HepG2 (cell line): ENCODE data around the gene TM2D3. TPM values are rescaled to one million over a fixed set of nuclear protein-coding genes. Genes with fewer than 3 reads are reported as not detected.
A peak's percentile ranks its signal among the peaks of the same experiment; 100 is the strongest.

Experiments
- ATF6 ChIP-seq: sonication (generic); formaldehyde crosslinking; conservative IDR thresholded peaks from 2 replicates; pipeline ENCODE4 v1.4.0; 2020; ENCODE audit warnings: missing genetic modification reagents
- FOSL2 ChIP-seq: sonication (generic); formaldehyde crosslinking; IDR thresholded peaks from 2 replicates; pipeline ENCODE4 v1.4.0; 2020; ENCODE audit warnings: missing genetic modification reagents
- KDM4B ChIP-seq: sonication (generic); formaldehyde crosslinking; IDR thresholded peaks from 2 replicates; pipeline ENCODE4 v1.4.0; 2020; ENCODE audit warnings: missing genetic modification reagents
- KLF15 ChIP-seq: sonication (generic); formaldehyde crosslinking; IDR thresholded peaks from 2 replicates; pipeline ENCODE4 v1.8.1; 2023; ENCODE audit warnings: borderline replicate concordance, mild to moderate bottlenecking, inconsistent platforms, missing genetic modification reagents, mixed read lengths
- MED8 ChIP-seq: sonication (generic); formaldehyde crosslinking; IDR thresholded peaks from 2 replicates; pipeline ENCODE4 v1.8.1; 2023; ENCODE audit warnings: mild to moderate bottlenecking, missing genetic modification reagents; ENCODE audit not compliant: insufficient replicate concordance
- PCBP1 ChIP-seq: fragments of 200-400 bp; formaldehyde crosslinking; IDR thresholded peaks from 2 replicates; pipeline ENCODE4 v1.6.1; 2017; ENCODE audit warnings: mild to moderate bottlenecking, low read depth, low read length, borderline replicate concordance
- SMARCC2 ChIP-seq: fragments of 450-650 bp; IDR thresholded peaks from 2 replicates; pipeline ENCODE4 v1.6.1; 2017; ENCODE audit warnings: antibody characterized with exemption, mild to moderate bottlenecking
- U2AF2 ChIP-seq: fragments of 200-400 bp; formaldehyde crosslinking; IDR thresholded peaks from 2 replicates; pipeline ENCODE4 v1.6.1; 2017; ENCODE audit warnings: low read depth, mild to moderate bottlenecking, low read length
- ZBTB7B ChIP-seq: sonication (generic); formaldehyde crosslinking; IDR thresholded peaks from 2 replicates; pipeline ENCODE4 v1.4.0; 2020; ENCODE audit warnings: missing genetic modification reagents
- ZFYVE20 ChIP-seq: sonication (generic); formaldehyde crosslinking; IDR thresholded peaks from 2 replicates; pipeline ENCODE4 v1.8.0; 2023; ENCODE audit warnings: low read depth, mild to moderate bottlenecking, moderate library complexity, missing genetic modification reagents, borderline replicate concordance
- ZNF317 ChIP-seq: sonication (generic); formaldehyde crosslinking; IDR thresholded peaks from 2 replicates; pipeline ENCODE4 v1.5.0; 2020; ENCODE audit warnings: mild to moderate bottlenecking, missing genetic modification reagents
- ZNF333 ChIP-seq: sonication (generic); formaldehyde crosslinking; IDR thresholded peaks from 2 replicates; pipeline ENCODE4 v1.4.0; 2020; ENCODE audit warnings: mild to moderate bottlenecking, missing genetic modification reagents, borderline replicate concordance
- ZNF503 ChIP-seq: sonication (generic); formaldehyde crosslinking; IDR thresholded peaks from 2 replicates; pipeline ENCODE4 v1.4.0; 2020; ENCODE audit warnings: missing genetic modification reagents
- ZNF546 ChIP-seq: sonication (generic); formaldehyde crosslinking; conservative IDR thresholded peaks from 2 replicates; pipeline ENCODE4 v1.8.1; 2023; ENCODE audit warnings: mild to moderate bottlenecking, missing genetic modification reagents
- ZNF770 ChIP-seq: sonication (generic); formaldehyde crosslinking; IDR thresholded peaks from 2 replicates; pipeline ENCODE4 v1.5.0; 2020; ENCODE audit warnings: mild to moderate bottlenecking, missing genetic modification reagents
- ZNF83 ChIP-seq: sonication (generic); formaldehyde crosslinking; IDR thresholded peaks from 2 replicates; pipeline ENCODE4 v1.4.0; 2020; ENCODE audit warnings: missing genetic modification reagents, mild to moderate bottlenecking, borderline replicate concordance
- polyA plus RNA-seq, 8 experiments: library from polyadenylated mRNA; depleted of rRNA in 3 of 8; stranded (reverse) in 7 of 8; unstranded in 1 of 8; fragments of >200 nt; fragmentation: Illumina TruSeq in 4 of 8; extraction: Trizol in 4 of 8; gene quantifications; 2 replicates each; pipeline versions ENCODE4 v1.2.1 to v1.2.3, GENCODE V29; 2011 to 2016; ENCODE audit warnings: low read depth in 4 of 8, missing spikeins in 1 of 8, mixed read lengths in 1 of 8; ENCODE audit not compliant: insufficient read depth in 1 of 8
- total RNA-seq, 5 experiments: library from RNA; depleted of rRNA; stranded (reverse); fragments of >200 nt; fragmentation: Illumina TruSeq; extraction: Trizol; gene quantifications; 2 replicates each; pipeline ENCODE4 v1.2.3, GENCODE V29; 2016; ENCODE audit warnings: low read depth in 1 of 5
- TF ChIP-seq, protein P1 (sequence below): sonication (generic); formaldehyde crosslinking; IDR thresholded peaks from 2 replicates; pipeline ENCODE4 v1.8.0; 2022; ENCODE audit warnings: mild to moderate bottlenecking, missing genetic modification reagents, moderate library complexity
- TF ChIP-seq, protein P2 (sequence below): sonication (generic); formaldehyde crosslinking; IDR thresholded peaks from 2 replicates; pipeline ENCODE4 v1.5.1; 2020; ENCODE audit warnings: missing genetic modification reagents, mild to moderate bottlenecking, borderline replicate concordance

Gene TM2D3
- total and polyA plus RNA-seq, 2 of the 13 experiments (the other 11 are each of a cell fraction or from before 2014, with no cell fraction given): 31.1 to 72.7 TPM

DNA sequence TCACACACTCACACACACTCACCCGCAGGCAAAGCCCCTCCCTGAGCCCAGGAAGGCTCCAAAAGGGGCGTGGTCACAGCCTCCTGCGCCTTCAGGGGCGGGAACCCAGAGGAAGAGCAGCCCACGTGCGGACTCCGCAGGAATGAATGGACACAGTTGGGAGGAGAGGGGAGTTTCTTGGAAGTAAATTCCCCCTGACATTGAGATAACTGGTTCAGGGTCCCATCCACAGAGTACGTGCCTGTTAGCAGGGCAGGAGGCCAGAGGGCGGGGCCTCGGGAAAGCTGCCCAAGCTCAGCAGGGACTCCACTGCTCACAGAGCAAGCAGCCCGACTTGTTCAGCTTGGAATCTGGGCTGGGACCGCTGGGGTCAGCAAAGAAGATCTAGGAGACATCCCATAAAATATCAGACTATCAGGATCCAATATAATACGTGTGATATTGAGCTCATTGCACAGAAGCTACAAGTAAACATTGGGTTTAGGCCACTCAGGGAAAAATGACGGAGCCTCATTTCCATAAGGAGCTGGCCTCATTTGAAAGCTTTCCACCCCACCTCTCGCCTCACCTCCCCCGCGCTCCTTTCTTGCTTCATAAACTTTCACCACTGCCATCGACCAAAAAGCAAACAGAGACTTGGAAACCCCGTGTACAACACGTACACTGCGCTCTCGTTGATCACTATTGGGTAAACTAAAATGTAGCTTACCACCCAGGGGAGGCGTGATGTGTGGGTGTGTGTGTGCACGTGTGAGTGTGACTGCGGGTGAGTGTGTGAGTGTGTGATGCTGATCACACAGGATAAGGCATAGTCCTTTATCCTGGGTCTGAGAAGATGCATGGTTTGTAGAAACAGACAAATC is 36.0 kb downstream of the TM2D3 start (continued):
- TF ChIP-seq U2AF2 (no peak), ZNF83 (CRISPR knock-in tag) (no peak), ZNF770 (CRISPR knock-in tag) (no peak), SMARCC2 (no peak), ZBTB7B (CRISPR knock-in tag) (no peak), KDM4B (CRISPR knock-in tag) (no peak), ZNF317 (CRISPR knock-in tag) (peak; percentile 81), ZNF503 (peak; percentile 58; the same call in 1 of the 2 replicates), ZNF546 (CRISPR knock-in tag) (peak; percentile 47; the same call in 1 of the 2 replicates), PCBP1 (no peak), MED8 (CRISPR knock-in tag) (peak; percentile 74), FOSL2 (CRISPR knock-in tag) (peak; percentile 43), ATF6 (CRISPR knock-in tag) (peak; percentile 48; the same call in 1 of the 2 replicates), ZNF333 (0 out of 2 replicates have a peak, but pooled peaks have one; percentile 58), ZFYVE20 (no peak), KLF15 (CRISPR knock-in tag) (no peak)
- TF ChIP-seq, protein P1, sequence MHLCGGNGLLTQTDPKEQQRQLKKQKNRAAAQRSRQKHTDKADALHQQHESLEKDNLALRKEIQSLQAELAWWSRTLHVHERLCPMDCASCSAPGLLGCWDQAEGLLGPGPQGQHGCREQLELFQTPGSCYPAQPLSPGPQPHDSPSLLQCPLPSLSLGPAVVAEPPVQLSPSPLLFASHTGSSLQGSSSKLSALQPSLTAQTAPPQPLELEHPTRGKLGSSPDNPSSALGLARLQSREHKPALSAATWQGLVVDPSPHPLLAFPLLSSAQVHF: peak; percentile 46; the same call in 1 of the 2 replicates
- TF ChIP-seq, protein P2, sequence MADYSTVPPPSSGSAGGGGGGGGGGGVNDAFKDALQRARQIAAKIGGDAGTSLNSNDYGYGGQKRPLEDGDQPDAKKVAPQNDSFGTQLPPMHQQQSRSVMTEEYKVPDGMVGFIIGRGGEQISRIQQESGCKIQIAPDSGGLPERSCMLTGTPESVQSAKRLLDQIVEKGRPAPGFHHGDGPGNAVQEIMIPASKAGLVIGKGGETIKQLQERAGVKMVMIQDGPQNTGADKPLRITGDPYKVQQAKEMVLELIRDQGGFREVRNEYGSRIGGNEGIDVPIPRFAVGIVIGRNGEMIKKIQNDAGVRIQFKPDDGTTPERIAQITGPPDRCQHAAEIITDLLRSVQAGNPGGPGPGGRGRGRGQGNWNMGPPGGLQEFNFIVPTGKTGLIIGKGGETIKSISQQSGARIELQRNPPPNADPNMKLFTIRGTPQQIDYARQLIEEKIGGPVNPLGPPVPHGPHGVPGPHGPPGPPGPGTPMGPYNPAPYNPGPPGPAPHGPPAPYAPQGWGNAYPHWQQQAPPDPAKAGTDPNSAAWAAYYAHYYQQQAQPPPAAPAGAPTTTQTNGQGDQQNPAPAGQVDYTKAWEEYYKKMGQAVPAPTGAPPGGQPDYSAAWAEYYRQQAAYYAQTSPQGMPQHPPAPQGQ: no peak
